Measurements from ENCODE around the gene POFUT2. TPM values are rescaled to one million over a fixed set of nuclear protein-coding genes. Genes with fewer than 3 reads are reported as not detected.

POFUT2 gene
- total and polyA plus RNA-seq, 7 donors = 2.5 to 31.3 (median 18.9) TPM

DNA sequence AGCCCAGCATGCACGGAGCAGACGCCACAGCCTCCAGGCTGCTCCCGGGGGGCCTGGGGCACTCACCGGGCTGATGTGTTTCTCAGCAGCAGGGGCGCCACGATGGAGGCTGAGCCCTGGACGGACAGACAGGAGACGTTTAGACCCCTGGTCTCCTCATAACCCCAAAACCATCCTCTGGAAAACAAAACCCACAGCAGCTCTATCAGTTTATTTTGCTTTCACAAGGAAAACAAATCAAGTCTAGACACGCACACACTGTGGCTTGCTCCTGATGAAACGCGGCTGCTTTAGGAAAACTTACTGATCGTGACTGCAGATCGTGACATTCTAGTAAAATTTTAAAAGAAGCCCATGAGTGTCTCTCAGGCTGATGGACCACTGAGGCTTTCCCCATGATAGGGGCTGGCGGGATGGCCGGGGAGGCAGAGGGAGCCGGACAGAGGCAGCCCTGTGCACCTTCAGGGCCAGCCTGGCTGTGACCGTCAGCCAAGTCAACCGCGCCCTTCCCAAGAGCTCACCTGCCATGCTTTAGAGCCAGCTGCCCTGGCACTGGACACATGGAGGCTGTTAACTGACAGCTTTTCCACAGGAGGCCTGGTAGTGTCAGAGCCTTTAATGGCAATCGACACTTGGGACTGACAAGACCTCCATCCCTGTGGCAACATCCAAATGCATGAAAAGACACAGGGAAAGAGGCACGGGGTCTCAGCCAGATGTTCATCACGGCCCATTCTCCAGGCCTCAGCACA, 5.2 kb downstream of the POFUT2 start:
- H3K4me3 ChIP-seq = no peak overlapping the region
- intact Hi-C loops (cut with DNase I) = loop anchor here (10.0 kb wide), 1 partner anchor 542 kb away; no protein-coding TSS in a partner anchor
- H3K27ac ChIP-seq = no peak overlapping the region
- no peak for DNase-seq
- H3K9me3 ChIP-seq = no peaks in the 10 kb centered on the region
- 96 to 97% methylated on average over 22 of the region's 22 CpGs for WGBS, 2 donors
- peaks cover 41 to 84% (median 64%) of the 10 kb centered on the region in 4 donors for H3K36me3 ChIP-seq
- H3K27me3 ChIP-seq = no peaks in the 10 kb centered on the region
- TF ChIP-seq, protein P1, sequence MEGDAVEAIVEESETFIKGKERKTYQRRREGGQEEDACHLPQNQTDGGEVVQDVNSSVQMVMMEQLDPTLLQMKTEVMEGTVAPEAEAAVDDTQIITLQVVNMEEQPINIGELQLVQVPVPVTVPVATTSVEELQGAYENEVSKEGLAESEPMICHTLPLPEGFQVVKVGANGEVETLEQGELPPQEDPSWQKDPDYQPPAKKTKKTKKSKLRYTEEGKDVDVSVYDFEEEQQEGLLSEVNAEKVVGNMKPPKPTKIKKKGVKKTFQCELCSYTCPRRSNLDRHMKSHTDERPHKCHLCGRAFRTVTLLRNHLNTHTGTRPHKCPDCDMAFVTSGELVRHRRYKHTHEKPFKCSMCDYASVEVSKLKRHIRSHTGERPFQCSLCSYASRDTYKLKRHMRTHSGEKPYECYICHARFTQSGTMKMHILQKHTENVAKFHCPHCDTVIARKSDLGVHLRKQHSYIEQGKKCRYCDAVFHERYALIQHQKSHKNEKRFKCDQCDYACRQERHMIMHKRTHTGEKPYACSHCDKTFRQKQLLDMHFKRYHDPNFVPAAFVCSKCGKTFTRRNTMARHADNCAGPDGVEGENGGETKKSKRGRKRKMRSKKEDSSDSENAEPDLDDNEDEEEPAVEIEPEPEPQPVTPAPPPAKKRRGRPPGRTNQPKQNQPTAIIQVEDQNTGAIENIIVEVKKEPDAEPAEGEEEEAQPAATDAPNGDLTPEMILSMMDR (IDR thresholded peaks at IDR 0.05) = no peak
- TF ChIP-seq POLR2A (IDR thresholded peaks at IDR 0.05) (no peak), EP300 (IDR thresholded peaks at IDR 0.05) (no peak), POLR2AphosphoS5 (IDR thresholded peaks at IDR 0.05) (no peak)
- H3K4me1 ChIP-seq = peaks cover 0 to 22% (median 12%) of the 10 kb centered on the region in 4 donors

DNA sequence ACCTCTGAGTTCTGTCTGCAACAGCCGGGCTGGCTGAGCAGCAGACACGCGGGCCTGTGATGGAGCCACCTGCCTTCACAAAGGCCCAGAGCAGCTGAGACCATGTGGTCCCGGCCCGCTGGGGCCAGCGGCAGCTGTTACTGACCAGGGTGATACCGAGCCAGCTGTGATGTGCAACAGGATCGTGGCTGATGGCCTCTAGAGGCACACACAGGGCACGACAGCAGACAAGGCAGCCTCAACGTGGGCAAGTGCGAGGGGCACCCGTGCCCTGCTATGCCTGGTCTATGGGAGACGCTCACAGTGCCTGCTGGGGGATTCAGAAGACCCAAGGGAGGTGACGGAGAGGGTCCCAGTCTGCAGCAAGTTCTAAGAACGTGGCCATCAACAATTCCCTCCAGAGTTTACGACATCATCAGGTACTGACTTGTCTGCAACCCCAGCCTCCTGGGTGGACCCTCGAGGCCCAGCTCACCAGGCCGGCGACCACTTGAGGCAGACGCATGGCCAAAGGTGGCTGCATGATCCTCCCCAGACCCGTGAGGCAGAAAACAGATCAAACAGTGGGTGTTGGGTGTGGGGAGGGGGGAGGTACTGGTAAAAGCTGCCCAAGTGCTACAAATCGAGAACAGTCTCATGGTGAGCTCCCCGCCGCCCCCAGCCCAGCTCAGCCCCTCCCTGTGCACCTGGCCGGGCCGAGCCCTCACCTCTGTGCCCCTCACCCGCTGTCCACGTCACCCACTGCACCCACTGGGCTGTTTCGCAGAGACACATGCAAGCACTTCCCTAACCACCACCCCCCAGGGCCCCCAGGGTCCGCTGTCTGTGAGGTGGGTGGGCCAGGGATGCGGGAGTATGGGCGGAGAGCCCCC, 6.0 kb downstream of the POFUT2 start:
- H3K27me3 ChIP-seq = no peaks in the 10 kb centered on the region
- peaks cover 0 to 14% (median 6%) of the 10 kb centered on the region in 4 donors for H3K4me1 ChIP-seq
- H3K36me3 ChIP-seq = peaks cover 41 to 92% (median 71%) of the 10 kb centered on the region in 4 donors
- no peak overlapping the region for H3K4me3 ChIP-seq
- H3K27ac ChIP-seq = no peak overlapping the region
- 93 to 94% methylated on average over 32 of the region's 32 CpGs for WGBS, 2 donors
- H3K9me3 ChIP-seq = no peaks in the 10 kb centered on the region
- no peak for TF ChIP-seq POLR2AphosphoS5 (IDR thresholded peaks at IDR 0.05)
- no peak for TF ChIP-seq POLR2A (IDR thresholded peaks at IDR 0.05)
- TF ChIP-seq EP300 (IDR thresholded peaks at IDR 0.05) = no peak
- TF ChIP-seq, protein P1 (IDR thresholded peaks at IDR 0.05) = no peak
- intact Hi-C loops (cut with DNase I) = loop anchor here (10.0 kb wide), 1 partner anchor 543 kb away; no protein-coding TSS in a partner anchor
- DNase-seq = peak; percentile 66

DNA sequence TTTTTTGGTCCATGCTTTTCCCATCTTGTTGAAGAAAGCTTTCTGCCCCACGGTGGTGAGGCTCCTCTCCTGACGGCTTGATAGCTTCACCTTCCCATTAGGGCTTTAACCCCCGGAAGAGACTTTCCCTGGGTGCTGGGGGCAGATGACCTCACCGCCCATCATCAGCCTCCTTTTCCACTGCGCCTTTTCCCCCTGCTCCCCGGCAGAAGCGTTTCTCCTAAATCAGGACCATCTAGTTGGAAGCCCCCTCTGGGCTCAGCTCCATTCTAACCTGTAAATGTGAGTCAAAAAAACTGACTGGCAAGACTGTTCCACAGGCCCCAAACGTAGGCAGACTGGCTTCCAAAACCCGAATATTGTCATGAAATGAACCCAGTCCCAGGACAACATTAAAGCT, 6.7 kb downstream of the POFUT2 start:
- no peak for DNase-seq
- no peaks in the 10 kb centered on the region for H3K27me3 ChIP-seq
- H3K4me3 ChIP-seq = no peak overlapping the region
- intact Hi-C loops (cut with DNase I) = loop anchor here (10.0 kb wide), 1 partner anchor 544 kb away; no protein-coding TSS in a partner anchor
- no peak for TF ChIP-seq EP300 (IDR thresholded peaks at IDR 0.05)
- TF ChIP-seq, protein P1 (IDR thresholded peaks at IDR 0.05) = no peak
- H3K4me1 ChIP-seq = peaks cover 0 to 7% (median 2%) of the 10 kb centered on the region in 4 donors
- H3K27ac ChIP-seq = no peak overlapping the region
- no peaks in the 10 kb centered on the region for H3K9me3 ChIP-seq
- peaks cover 41 to 99% (median 75%) of the 10 kb centered on the region in 4 donors for H3K36me3 ChIP-seq
- 94% methylated on average over 9 of the region's 9 CpGs for WGBS, 2 donors

DNA sequence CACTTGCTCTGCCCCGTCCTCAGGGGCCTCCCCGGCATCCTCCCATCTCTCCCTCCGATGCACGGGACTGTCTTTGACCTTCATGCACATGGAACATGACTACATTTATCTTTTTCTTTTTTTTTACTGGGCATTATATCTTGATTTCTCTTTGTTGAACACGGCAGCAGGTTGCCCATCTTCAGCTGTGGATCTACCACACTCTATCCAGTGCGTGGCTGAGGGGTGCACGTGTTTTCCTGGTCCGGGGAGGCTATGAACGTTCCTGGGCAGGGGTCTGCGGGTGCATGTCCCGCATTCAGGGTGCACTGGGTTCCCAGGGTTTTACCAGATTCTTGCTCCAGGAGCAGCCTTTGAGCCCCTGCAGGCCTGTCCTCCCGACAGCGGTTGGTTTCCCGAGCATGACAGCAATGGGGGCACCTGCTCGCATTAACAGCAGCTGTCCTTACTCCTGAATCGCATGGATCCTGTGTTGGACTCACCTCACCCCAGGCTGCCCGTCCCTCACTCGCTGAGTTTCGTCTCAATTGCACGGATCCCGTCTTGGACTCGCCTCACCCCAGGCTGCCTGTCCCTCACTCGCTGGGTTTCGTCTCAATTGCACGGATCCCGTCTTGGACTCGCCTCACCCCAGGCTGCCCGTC, 7.4 kb downstream of the POFUT2 start:
- Histone ChIP-seq H3K4me1 (peaks cover 0 to under 1% (median 0%) of the 10 kb centered on the region in 4 donors), H3K9me3 (no peaks in the 10 kb centered on the region), H3K36me3 (peaks cover 37 to 99% (median 73%) of the 10 kb centered on the region in 4 donors), H3K27ac (no peak overlapping the region), H3K4me3 (no peak overlapping the region), H3K27me3 (no peaks in the 10 kb centered on the region)
- WGBS, 2 donors = 96 to 97% methylated on average over 28 of the region's 28 CpGs
- intact Hi-C loops (cut with DNase I) = loop anchor here (10.0 kb wide), 1 partner anchor 545 kb away; no protein-coding TSS in a partner anchor
- no peak for DNase-seq
- TF ChIP-seq, protein P1 (IDR thresholded peaks at IDR 0.05) = no peak
- TF ChIP-seq EP300 (IDR thresholded peaks at IDR 0.05) = no peak

All from sigmoid colon (tissue), 7 donors.